HG02763 (cell line): ENCODE results near the gene PPP1R12B.

Experiments
- ATAC-seq: cut with Tn5 transposase; IDR thresholded peaks from one replicate; pipeline ENCODE4 v1.9.1; 2021; ENCODE audit warnings: mild to moderate bottlenecking, moderate library complexity; ENCODE audit not compliant: unreplicated experiment

The PPP1R12B gene

GRCh38 chr1:202348509-202349205 lies at the start of gene PPP1R12B:
Gene PPP1R12B (plus strand): TSS chr1:202348699. CDS start chr1:202348852, 153 bp downstream.
- ATAC-seq, result peak; percentile 98

DNA sequence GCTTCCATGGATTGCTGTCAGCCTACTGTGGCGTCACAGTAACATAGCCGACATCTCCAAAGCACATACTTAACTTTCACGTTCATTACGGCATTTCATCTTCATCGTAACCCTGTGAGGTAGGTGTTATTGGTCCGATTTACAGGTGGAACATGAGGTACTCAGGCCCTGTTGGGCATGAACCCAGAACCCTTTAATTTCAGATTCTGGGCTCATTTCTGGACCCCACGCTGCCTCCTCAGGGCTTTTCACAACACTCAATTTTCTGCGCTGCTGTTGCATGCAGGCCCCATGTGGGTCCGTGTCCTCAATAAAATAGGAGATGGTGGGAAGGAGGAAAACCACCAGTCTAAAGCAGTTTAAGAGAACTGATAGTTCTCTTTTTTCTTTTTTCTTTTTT lies 46.3 kb upstream of the PPP1R12B start:
- no peak for ATAC-seq

DNA sequence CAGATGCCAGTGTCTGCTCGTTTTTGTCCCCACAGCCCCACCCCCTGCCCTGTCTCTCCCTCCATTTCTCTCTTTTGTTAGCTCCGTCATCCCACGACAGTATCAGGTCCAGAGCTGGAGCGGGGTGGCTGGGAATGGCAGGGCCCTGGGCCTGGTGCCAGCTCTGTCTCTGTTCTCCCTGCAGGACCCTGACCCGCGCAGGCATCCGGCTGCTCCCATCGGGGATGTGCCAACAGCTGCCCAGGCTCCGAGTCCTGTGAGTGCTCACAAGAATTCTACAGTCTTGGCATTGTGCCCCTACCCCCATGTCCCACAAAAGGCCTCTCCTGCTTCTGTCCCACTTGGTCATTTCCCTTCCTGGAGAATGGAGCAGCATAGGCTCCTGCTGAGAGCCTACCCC lies 44.1 kb upstream of the PPP1R12B start:
- no peak for ATAC-seq

GRCh38 chr1:202305168-202305567 lies 43.3 kb upstream of the PPP1R12B start:
- no peak for ATAC-seq

DNA sequence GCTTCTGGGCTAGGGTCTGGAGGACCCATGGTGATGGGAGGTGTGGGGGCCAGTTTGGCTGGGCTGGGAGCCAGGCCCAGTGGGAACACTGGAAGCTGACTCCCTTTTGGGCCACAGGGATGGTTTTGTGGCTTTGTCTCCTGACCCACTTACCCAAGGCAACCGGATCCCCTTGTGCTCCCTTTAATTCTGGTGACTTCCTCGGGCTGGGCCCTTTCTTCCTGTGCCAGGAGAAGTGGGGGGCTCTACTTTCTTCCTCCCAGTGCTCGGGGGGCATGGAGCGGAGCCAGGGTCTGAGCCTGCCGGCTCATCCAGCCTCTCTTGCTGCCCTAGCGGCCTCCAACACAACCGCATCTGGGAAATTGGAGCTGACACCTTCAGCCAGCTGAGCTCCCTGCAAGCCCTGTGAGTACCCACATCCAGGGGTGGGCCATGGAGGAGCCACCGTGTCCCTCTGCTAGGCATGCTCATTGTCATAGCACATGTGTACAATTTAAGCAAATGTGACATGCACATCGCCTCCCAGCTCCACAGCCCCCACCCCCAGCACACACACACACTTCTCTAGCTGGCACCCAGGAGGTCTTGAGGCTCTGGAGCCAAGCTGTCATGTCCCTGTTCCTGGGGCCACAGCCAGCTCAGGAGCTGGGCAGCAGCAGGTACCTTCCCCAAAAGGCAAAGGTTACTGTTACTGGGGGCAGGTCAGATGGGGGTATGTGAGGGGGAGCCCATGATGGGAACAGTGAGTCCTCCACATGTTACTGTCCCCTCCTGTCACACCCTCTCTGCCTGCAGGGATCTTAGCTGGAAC lies 41.8 kb upstream of the PPP1R12B start:
- no peak for ATAC-seq

DNA sequence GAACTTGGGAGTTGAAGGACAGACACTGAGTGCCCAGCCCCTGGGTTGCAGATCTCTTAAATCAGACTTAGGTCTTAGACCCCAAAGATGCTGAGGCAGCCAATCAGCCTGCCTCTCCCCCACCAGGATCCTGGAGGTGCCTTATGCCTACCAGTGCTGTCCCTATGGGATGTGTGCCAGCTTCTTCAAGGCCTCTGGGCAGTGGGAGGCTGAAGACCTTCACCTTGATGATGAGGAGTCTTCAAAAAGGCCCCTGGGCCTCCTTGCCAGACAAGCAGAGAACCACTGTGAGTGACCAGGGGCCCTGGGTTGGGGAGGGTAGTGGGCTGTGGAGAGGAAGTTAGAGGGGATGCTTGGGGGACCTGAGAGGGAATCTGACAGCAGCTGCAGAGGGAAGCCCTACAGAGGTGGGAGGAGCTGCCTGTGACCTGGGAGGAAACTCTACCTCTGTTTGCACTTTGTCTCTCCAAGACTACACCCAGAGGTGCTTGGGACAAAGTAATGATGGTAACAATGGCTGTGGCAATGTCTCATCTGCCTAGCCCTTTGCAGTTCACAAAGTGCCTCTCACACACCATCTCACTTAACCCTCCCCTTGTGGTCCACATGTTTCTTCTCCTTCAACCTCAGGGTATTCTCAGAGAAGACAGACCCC lies 38.3 kb upstream of the PPP1R12B start:
- no peak for ATAC-seq

DNA sequence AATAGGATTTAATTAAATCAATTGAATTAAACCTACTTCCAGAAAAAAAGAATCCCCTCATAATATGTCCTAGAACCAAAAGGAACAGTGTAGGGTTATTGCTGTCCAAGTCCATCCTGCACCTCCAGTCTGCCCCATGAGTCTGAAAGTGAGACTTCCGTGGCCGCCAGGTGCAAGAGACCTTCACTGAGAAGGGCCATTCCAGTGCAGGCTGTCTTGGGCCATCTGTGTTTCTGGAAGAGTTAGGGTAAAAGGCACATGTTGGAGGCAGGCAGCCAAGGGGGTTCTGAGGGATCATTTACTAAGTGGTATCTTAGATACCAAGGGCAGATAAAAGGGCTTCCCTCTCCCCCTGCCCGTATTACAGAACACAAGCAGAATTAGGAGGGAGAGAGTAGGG lies 37.8 kb upstream of the PPP1R12B start:
- ATAC-seq, result no peak

- no peak for ATAC-seq
These were observed 36.4 kb upstream of the PPP1R12B start for GRCh38 chr1:202311875-202312635.

GRCh38 chr1:202315576-202316168 lies 32.8 kb upstream of the PPP1R12B start:
- no peak for ATAC-seq

- ATAC-seq, result no peak
These were observed 32.3 kb upstream of the PPP1R12B start for GRCh38 chr1:202316186-202316585.

GRCh38 chr1:202317941-202318925 lies 30.3 kb upstream of the PPP1R12B start:
- no peak for ATAC-seq

GRCh38 chr1:202319381-202320080 lies 29.0 kb upstream of the PPP1R12B start:
- ATAC-seq, result no peak

DNA sequence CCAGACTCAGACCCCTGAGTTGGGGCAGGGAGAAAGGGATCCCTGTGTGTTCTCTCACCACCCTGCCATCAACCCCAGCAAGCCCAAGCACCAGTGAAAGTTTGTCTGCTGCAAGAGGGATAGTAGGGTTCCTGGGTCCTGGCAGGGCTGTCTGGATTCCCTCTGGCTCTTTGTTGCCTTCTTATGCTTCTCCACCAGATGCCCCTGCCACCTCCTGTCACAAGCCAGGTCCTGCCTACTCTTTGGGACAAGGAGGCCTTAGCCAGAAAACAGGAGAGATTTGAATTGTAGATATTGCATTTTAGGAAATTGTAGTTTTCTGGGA lies 28.5 kb upstream of the PPP1R12B start:
- ATAC-seq, result no peak

DNA sequence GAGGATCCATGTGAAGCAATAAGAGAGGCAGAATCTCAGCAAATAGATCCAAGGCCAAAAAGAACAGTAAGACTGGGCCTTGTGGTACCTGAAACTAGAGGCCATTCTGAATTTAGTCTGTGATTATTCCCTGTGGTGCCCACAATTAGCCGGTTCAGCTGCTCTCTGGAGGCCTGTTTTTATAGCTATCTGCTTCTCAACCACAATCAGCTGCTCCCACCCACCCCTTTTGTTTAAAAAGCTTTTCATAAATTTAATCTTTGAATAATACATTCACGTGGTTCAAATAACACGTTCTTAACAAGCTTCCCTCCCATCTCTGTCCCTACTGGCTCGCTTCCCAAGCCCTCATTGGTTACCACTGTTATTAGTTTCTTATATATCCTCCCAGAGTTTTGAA lies 24.8 kb upstream of the PPP1R12B start:
- ATAC-seq, result no peak

DNA sequence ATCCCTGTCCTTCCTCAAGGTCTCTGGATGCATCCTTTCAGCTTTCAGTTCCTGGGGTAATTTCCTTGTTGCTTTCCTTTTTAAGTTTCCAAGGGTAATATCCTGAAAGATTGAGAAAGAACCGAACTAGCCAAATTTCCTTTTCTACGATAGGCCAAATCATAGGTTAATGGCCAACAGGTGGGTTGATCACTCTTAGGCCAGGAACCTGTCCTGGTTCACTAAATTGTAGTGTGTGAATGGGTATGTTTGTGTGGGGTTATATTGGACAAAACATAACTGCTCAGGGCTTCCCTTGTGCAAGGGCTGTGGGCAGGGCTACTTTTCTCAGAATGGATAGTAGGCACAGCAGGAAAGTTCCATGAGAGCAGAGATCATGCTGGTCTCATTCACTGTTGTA lies 23.9 kb upstream of the PPP1R12B start:
- ATAC-seq, result no peak

DNA sequence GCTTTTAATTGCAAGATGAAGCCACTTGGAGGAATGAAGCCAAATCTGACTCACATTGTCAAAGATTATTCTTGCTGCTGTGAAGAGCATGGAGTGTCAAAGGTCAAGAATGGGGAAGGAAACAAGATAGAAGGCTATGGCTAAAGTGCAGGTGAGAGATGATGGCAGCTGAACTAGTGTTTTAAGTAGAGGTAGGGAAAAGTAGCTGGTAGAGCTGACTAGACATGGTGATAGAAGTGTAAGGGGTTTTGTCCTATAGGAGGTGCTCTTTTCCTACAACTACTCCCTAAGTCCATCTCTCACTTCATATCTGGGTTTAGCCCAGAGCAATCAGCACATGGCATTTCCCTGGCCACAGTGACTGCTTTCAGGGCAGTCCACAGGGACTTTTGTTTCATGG lies 18.6 kb upstream of the PPP1R12B start:
- no peak for ATAC-seq

GRCh38 chr1:202333861-202334260 lies 14.6 kb upstream of the PPP1R12B start:
- ATAC-seq, result no peak

DNA sequence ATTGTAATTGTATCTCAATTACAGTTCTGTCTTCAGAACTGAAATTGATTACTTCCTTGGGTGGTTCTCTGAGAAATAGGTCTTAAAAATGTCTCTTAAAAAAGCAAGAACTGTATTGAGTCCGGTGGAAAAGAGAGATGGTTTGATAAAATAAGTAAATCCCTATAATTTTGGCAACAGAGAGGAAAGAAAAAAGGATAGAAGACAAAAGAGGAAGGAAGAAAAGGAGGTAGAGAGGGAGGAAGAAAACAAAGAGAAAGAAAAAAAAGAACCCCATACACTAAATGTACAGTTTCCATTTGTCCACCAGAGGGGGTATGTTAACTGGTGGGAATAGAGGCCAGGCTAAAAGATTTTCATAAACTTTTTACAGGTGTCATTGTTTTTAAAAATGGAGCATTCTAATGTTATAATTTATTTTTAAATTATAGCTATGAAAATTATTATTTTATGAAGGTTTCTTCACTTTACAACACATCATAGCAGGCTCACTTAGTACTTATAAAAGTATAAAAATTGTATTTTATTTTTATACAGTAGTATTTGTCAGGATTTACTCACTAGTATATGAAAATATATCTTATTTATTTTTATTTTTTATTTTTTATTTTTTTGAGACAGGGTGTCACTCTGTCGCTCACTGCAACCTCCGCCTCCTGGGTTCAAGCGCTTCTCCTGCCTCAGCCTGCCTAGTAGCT lies 4.7 kb upstream of the PPP1R12B start:
- ATAC-seq, result no peak
